Duodenal mucosa (tissue), 2 donors: ENCODE data around the gene POLR1D.
"Not testable (repeated sequence)": the region's sequence is repeated elsewhere in the genome, so short reads cannot be mapped to it uniquely, and the experiment has no call there.

Experiments used
- H3K27ac ChIP-seq: one replicate; pipeline ENCODE4 v1.7.0; 2013; ENCODE audit warnings: low read depth, low read length
- H3K27me3 ChIP-seq, 2 donors: one replicate each; pipeline ENCODE4 v1.7.0; 2013; ENCODE audit warnings: low read length in 2 of 2, control low read depth in 1 of 2; ENCODE audit not compliant: insufficient read depth in 2 of 2, control insufficient read depth in 1 of 2
- H3K36me3 ChIP-seq, 2 donors: one replicate each; pipeline ENCODE4 v1.7.0; 2013; ENCODE audit warnings: low read length in 2 of 2, control low read depth in 1 of 2; ENCODE audit not compliant: insufficient read depth in 2 of 2, control insufficient read depth in 1 of 2
- H3K4me1 ChIP-seq, 2 donors: one replicate each; pipeline ENCODE4 v1.7.0; 2013; ENCODE audit warnings: low read length in 2 of 2, control low read depth in 1 of 2; ENCODE audit not compliant: insufficient read depth in 2 of 2, control insufficient read depth in 1 of 2
- H3K4me3 ChIP-seq, 2 donors: one replicate each; pipeline ENCODE4 v1.7.0; 2013; ENCODE audit warnings: low read length in 2 of 2, low read depth in 1 of 2
- H3K9ac ChIP-seq, 2 donors: one replicate each; pipeline ENCODE4 v1.7.0; 2013; ENCODE audit warnings: low read length in 2 of 2, low read depth in 1 of 2
- H3K9me3 ChIP-seq, 2 donors: one replicate each; pipeline ENCODE4 v1.7.0; 2013; ENCODE audit warnings: low read length in 2 of 2, control low read depth in 1 of 2; ENCODE audit not compliant: control insufficient read depth in 1 of 2

Gene POLR1D

GRCh38 chr13:27625839-27626238 lies 4.1 kb downstream of the POLR1D start:
- Histone ChIP-seq H3K9ac (no peak overlapping the region), H3K9me3 (no peaks in the 10 kb centered on the region), H3K27me3 (no peaks in the 10 kb centered on the region), H3K4me1 (peaks cover 14 to 21% of the 10 kb centered on the region in 2 donors), H3K27ac (no peak overlapping the region), H3K4me3 (no peak overlapping the region), H3K36me3 (peaks cover 11 to 16% of the 10 kb centered on the region in 2 donors)

- H3K27ac ChIP-seq, result no peak overlapping the region
- no peak overlapping the region for H3K9ac ChIP-seq
- no peaks in the 10 kb centered on the region for H3K9me3 ChIP-seq
- no peaks in the 10 kb centered on the region for H3K27me3 ChIP-seq
- no peak overlapping the region for H3K4me3 ChIP-seq
- H3K4me1 ChIP-seq, result peaks cover 14 to 19% of the 10 kb centered on the region in 2 donors
- peaks cover 15 to 23% of the 10 kb centered on the region in 2 donors for H3K36me3 ChIP-seq
Measured at GRCh38 chr13:27627380-27627779, 5.7 kb downstream of the POLR1D start.

- H3K27me3 ChIP-seq, result no peaks in the 10 kb centered on the region
- no peak overlapping the region for H3K27ac ChIP-seq
- peaks cover 13 to 20% of the 10 kb centered on the region in 2 donors for H3K36me3 ChIP-seq
- H3K9ac ChIP-seq, result no peak overlapping the region
- H3K4me1 ChIP-seq, result peaks cover 7 to 12% of the 10 kb centered on the region in 2 donors
- no peaks in the 10 kb centered on the region for H3K9me3 ChIP-seq
- H3K4me3 ChIP-seq, result no peak overlapping the region
Measured at GRCh38 chr13:27628081-27628480, 6.4 kb downstream of the POLR1D start.

- peaks cover 12 to 14% of the 10 kb centered on the region in 2 donors for H3K36me3 ChIP-seq
- H3K9ac ChIP-seq, H3K9me3 ChIP-seq, H3K4me3 ChIP-seq, H3K27me3 ChIP-seq, H3K27ac ChIP-seq, H3K4me1 ChIP-seq: not testable (repeated sequence)
Measured at GRCh38 chr13:27628766-27629165, 7.1 kb downstream of the POLR1D start.

- Histone ChIP-seq H3K27me3 (no peaks in the 10 kb centered on the region), H3K4me3 (no peak overlapping the region), H3K9ac (no peak overlapping the region), H3K36me3 (peaks cover 4 to 10% of the 10 kb centered on the region in 2 donors), H3K9me3 (no peaks in the 10 kb centered on the region), H3K27ac (no peak overlapping the region), H3K4me1 (peaks cover 0 to 5% of the 10 kb centered on the region in 2 donors)
Measured at GRCh38 chr13:27631156-27631555, 9.5 kb downstream of the POLR1D start.

GRCh38 chr13:27631665-27632064 lies 10.0 kb downstream of the POLR1D start:
- H3K27ac ChIP-seq, result no peak overlapping the region
- peaks cover 4 to 10% of the 10 kb centered on the region in 2 donors for H3K36me3 ChIP-seq
- H3K27me3 ChIP-seq, result no peaks in the 10 kb centered on the region
- H3K4me1 ChIP-seq, result peaks cover 0 to 5% of the 10 kb centered on the region in 2 donors
- no peak overlapping the region for H3K4me3 ChIP-seq
- no peaks in the 10 kb centered on the region for H3K9me3 ChIP-seq
- no peak overlapping the region for H3K9ac ChIP-seq

GRCh38 chr13:27632214-27632613 lies 10.5 kb downstream of the POLR1D start:
- Histone ChIP-seq H3K27me3 (no peaks in the 10 kb centered on the region), H3K27ac (no peak overlapping the region), H3K4me1 (peaks cover 0 to 5% of the 10 kb centered on the region in 2 donors), H3K4me3 (no peak overlapping the region), H3K9ac (no peak overlapping the region), H3K36me3 (peaks cover 4 to 7% of the 10 kb centered on the region in 2 donors), H3K9me3 (no peaks in the 10 kb centered on the region)

GRCh38 chr13:27632648-27633047 lies 11.0 kb downstream of the POLR1D start:
- Histone ChIP-seq H3K27me3 (no peaks in the 10 kb centered on the region), H3K9ac (no peak overlapping the region), H3K4me3 (no peak overlapping the region), H3K4me1 (peaks cover 0 to 5% of the 10 kb centered on the region in 2 donors), H3K36me3 (peaks cover 4 to 7% of the 10 kb centered on the region in 2 donors), H3K27ac (no peak overlapping the region), H3K9me3 (no peaks in the 10 kb centered on the region)

GRCh38 chr13:27634231-27634630 lies 12.5 kb downstream of the POLR1D start:
- Histone ChIP-seq H3K36me3 (peaks cover 4 to 7% of the 10 kb centered on the region in 2 donors), H3K4me1 (peaks cover 3 to 5% of the 10 kb centered on the region in 2 donors), H3K4me3 (no peak overlapping the region), H3K27me3 (no peaks in the 10 kb centered on the region), H3K9ac (no peak overlapping the region), H3K27ac (no peak overlapping the region), H3K9me3 (no peaks in the 10 kb centered on the region)

- H3K9ac ChIP-seq, result no peak overlapping the region
- H3K36me3 ChIP-seq, result peaks cover 4 to 7% of the 10 kb centered on the region in 2 donors
- no peaks in the 10 kb centered on the region for H3K9me3 ChIP-seq
- H3K4me1 ChIP-seq, result peaks cover 3 to 5% of the 10 kb centered on the region in 2 donors
- no peaks in the 10 kb centered on the region for H3K27me3 ChIP-seq
- no peak overlapping the region for H3K27ac ChIP-seq
- H3K4me3 ChIP-seq, result no peak overlapping the region
Measured at GRCh38 chr13:27634791-27635190, 13.1 kb downstream of the POLR1D start.

GRCh38 chr13:27635266-27635665 lies 13.6 kb downstream of the POLR1D start:
- H3K4me1 ChIP-seq, result peaks cover 3 to 5% of the 10 kb centered on the region in 2 donors
- H3K9ac ChIP-seq, result no peak overlapping the region
- peaks cover 4 to 7% of the 10 kb centered on the region in 2 donors for H3K36me3 ChIP-seq
- no peak overlapping the region for H3K4me3 ChIP-seq
- H3K27ac ChIP-seq, result no peak overlapping the region
- H3K27me3 ChIP-seq, result no peaks in the 10 kb centered on the region
- no peaks in the 10 kb centered on the region for H3K9me3 ChIP-seq
